ENCODE data around the gene NUF2.
"Not testable (repeated sequence)": the region's sequence is repeated elsewhere in the genome, so short reads cannot be mapped to it uniquely, and the experiment has no call there.

Gene NUF2

DNA sequence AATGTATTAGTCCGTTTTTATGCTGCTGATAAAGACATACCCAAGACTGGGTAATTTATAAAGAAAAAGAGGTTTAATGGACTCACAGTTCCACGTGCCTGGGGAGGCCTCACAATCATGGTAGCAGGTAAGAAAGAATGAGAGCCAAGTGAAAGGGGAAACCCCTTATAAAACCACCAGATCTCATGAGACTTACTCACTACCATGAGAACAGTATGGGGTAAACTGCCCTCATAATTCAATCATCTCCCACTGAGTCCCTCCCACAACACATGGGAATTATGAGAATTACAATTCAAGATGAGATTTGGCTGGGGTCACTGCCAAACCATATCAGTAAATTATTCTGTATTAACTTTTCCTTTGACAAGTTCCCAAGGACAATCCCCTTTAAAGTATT is 36.9 kb upstream of the NUF2 start:
- WGBS, 2 donors (ENCODE audit: extremely low coverage in 2 of 2, insufficient read length in 2 of 2, insufficient replicate concordance in 1 of 2) = no CpG with 5 or more reads among the region's 2 CpGs
- not testable (repeated sequence) for H3K36me3 ChIP-seq (replicated peaks in 1 of 2; ENCODE audit: control insufficient read depth in 2 of 2, insufficient read depth in 2 of 2, low read length in 2 of 2); H3K4ac ChIP-seq (ENCODE audit: low read length); H2BK12ac ChIP-seq (ENCODE audit: low read length); H3K9me3 ChIP-seq (replicated peaks in 1 of 2; ENCODE audit: control insufficient read depth in 2 of 2, insufficient read depth in 1 of 2, low read depth in 1 of 2, low read length in 2 of 2); H2AFZ ChIP-seq (ENCODE audit: low read length); H2BK120ac ChIP-seq (ENCODE audit: low read depth, low read length); H2BK5ac ChIP-seq (ENCODE audit: low read length); H2BK15ac ChIP-seq (ENCODE audit: low read length); H3K79me1 ChIP-seq (ENCODE audit: low read depth, low read length); H3K4me2 ChIP-seq (ENCODE audit: insufficient read depth, low read length, poor library complexity, severe bottlenecking); H3K14ac ChIP-seq (ENCODE audit: low read length); H3K23ac ChIP-seq (ENCODE audit: low read depth, low read length, poor library complexity); H3K27ac ChIP-seq (replicated peaks; ENCODE audit: low read length); H3K27me3 ChIP-seq (ENCODE audit: control insufficient read depth in 3 of 3, insufficient read depth in 3 of 3, low read depth in 1 of 3, low read length in 3 of 3); H3K4me3 ChIP-seq (ENCODE audit: low read length in 2 of 2); H3K9ac ChIP-seq (ENCODE audit: low read depth, low read length, poor library complexity); H4K8ac ChIP-seq (ENCODE audit: low read depth, low read length); H3K18ac ChIP-seq (ENCODE audit: low read length); DNase-seq (ENCODE audit: low spot score); H2AK5ac ChIP-seq (ENCODE audit: low read depth, low read length); H3K4me1 ChIP-seq (ENCODE audit: control insufficient read depth in 2 of 2, insufficient read depth in 1 of 2, low read depth in 1 of 2, low read length in 2 of 2); H4K91ac ChIP-seq (ENCODE audit: low read depth, low read length, poor library complexity)

DNA sequence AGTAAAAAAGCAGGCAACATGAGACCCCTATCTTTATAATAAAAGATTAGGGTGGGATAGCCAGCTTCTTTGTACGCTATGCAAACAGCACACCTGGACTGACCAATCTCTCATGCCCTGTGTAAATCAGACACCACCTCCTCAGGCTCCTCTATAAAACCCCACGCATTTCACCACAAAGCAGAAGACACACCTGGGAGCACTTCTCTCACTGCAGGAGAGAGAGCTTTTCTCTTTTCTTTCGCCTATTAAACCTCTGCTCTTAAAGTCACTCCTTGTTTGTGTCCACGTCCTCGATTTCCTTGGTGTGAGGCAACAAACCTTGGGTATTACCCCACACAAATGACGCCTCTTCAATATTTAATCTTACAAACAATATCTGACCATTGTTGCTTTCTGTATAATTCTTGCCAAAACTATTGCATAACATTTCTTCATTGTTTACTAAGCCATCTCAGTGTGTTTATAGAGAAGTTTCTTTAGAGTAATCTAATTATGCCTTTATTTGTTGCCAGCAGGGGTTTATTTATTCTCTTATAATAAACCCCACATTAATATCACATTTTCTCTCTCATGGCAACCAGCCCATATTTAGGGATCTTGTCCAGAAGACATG is 31.6 kb upstream of the NUF2 start:
- Histone ChIP-seq H2BK15ac (ENCODE audit: low read length) (no peak overlapping the region), H3K9me3 (replicated peaks in 1 of 2; ENCODE audit: control insufficient read depth in 2 of 2, insufficient read depth in 1 of 2, low read depth in 1 of 2, low read length in 2 of 2) (no peaks in the 10 kb centered on the region), H3K27ac (replicated peaks; ENCODE audit: low read length) (no peak overlapping the region), H3K4me1 (ENCODE audit: control insufficient read depth in 2 of 2, insufficient read depth in 1 of 2, low read depth in 1 of 2, low read length in 2 of 2) (no peaks in the 10 kb centered on the region), H4K8ac (ENCODE audit: low read depth, low read length) (no peak overlapping the region), H3K18ac (ENCODE audit: low read length) (no peak overlapping the region), H3K36me3 (replicated peaks in 1 of 2; ENCODE audit: control insufficient read depth in 2 of 2, insufficient read depth in 2 of 2, low read length in 2 of 2) (no peaks in the 10 kb centered on the region), H3K4me3 (ENCODE audit: low read length in 2 of 2) (no peak overlapping the region), H3K4me2 (ENCODE audit: insufficient read depth, low read length, poor library complexity, severe bottlenecking) (no peak overlapping the region), H3K23ac (ENCODE audit: low read depth, low read length, poor library complexity) (no peak overlapping the region), H2BK120ac (ENCODE audit: low read depth, low read length) (no peak overlapping the region), H3K9ac (ENCODE audit: low read depth, low read length, poor library complexity) (no peak overlapping the region), H2AK5ac (ENCODE audit: low read depth, low read length) (no peak overlapping the region), H2AFZ (ENCODE audit: low read length) (no peak overlapping the region), H3K79me1 (ENCODE audit: low read depth, low read length) (no peaks in the 10 kb centered on the region), H3K4ac (ENCODE audit: low read length) (no peak overlapping the region), H2BK5ac (ENCODE audit: low read length) (no peak overlapping the region), H3K14ac (ENCODE audit: low read length) (no peak overlapping the region), H2BK12ac (ENCODE audit: low read length) (no peak overlapping the region), H4K91ac (ENCODE audit: low read depth, low read length, poor library complexity) (no peak overlapping the region), H3K27me3 (ENCODE audit: control insufficient read depth in 3 of 3, insufficient read depth in 3 of 3, low read depth in 1 of 3, low read length in 3 of 3) (no peaks in the 10 kb centered on the region)
- no peak for DNase-seq (ENCODE audit: low spot score)
- no CpG with 5 or more reads among the region's 6 CpGs for WGBS, 2 donors (ENCODE audit: extremely low coverage in 2 of 2, insufficient read length in 2 of 2, insufficient replicate concordance in 1 of 2)

DNA sequence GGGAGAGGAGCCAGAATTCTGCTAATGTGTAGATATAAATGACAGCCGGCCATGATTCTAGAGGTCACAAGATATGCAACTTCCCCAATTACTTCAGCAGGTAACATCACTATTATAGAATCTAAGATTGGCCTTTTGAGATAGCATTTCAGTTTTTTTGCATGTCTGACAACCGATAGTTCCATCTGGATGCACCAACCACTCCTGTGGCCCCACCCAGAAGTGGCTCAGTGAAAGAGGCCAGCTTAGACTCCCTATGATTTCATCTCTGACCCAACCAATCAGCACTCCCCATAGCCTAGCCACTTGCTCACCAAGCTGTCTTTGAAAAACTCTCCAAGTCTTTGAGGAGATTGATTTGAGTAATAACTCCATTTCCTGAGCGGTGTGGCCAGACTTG is 30.3 kb upstream of the NUF2 start:
- no peaks in the 10 kb centered on the region for H3K9me3 ChIP-seq (replicated peaks in 1 of 2; ENCODE audit: control insufficient read depth in 2 of 2, insufficient read depth in 1 of 2, low read depth in 1 of 2, low read length in 2 of 2)
- H3K27ac ChIP-seq (replicated peaks; ENCODE audit: low read length) = no peak overlapping the region
- H3K4me3 ChIP-seq (ENCODE audit: low read length in 2 of 2) = no peak overlapping the region
- H3K4ac ChIP-seq (ENCODE audit: low read length) = no peak overlapping the region
- no peak overlapping the region for H3K18ac ChIP-seq (ENCODE audit: low read length)
- no peak overlapping the region for H2AFZ ChIP-seq (ENCODE audit: low read length)
- H3K4me2 ChIP-seq (ENCODE audit: insufficient read depth, low read length, poor library complexity, severe bottlenecking) = no peak overlapping the region
- no peak overlapping the region for H3K14ac ChIP-seq (ENCODE audit: low read length)
- WGBS, 2 donors (ENCODE audit: extremely low coverage in 2 of 2, insufficient read length in 2 of 2, insufficient replicate concordance in 1 of 2) = no CpG with 5 or more reads among the region's 3 CpGs
- DNase-seq (ENCODE audit: low spot score) = no peak
- H4K8ac ChIP-seq (ENCODE audit: low read depth, low read length) = no peak overlapping the region
- no peak overlapping the region for H2AK5ac ChIP-seq (ENCODE audit: low read depth, low read length)
- no peak overlapping the region for H3K23ac ChIP-seq (ENCODE audit: low read depth, low read length, poor library complexity)
- H3K79me1 ChIP-seq (ENCODE audit: low read depth, low read length) = no peaks in the 10 kb centered on the region
- H2BK5ac ChIP-seq (ENCODE audit: low read length) = no peak overlapping the region
- H2BK15ac ChIP-seq (ENCODE audit: low read length) = no peak overlapping the region
- no peak overlapping the region for H4K91ac ChIP-seq (ENCODE audit: low read depth, low read length, poor library complexity)
- H3K9ac ChIP-seq (ENCODE audit: low read depth, low read length, poor library complexity) = no peak overlapping the region
- no peaks in the 10 kb centered on the region for H3K27me3 ChIP-seq (ENCODE audit: control insufficient read depth in 3 of 3, insufficient read depth in 3 of 3, low read depth in 1 of 3, low read length in 3 of 3)
- H3K4me1 ChIP-seq (ENCODE audit: control insufficient read depth in 2 of 2, insufficient read depth in 1 of 2, low read depth in 1 of 2, low read length in 2 of 2) = no peaks in the 10 kb centered on the region
- H2BK12ac ChIP-seq (ENCODE audit: low read length) = no peak overlapping the region
- H2BK120ac ChIP-seq (ENCODE audit: low read depth, low read length) = no peak overlapping the region
- H3K36me3 ChIP-seq (replicated peaks in 1 of 2; ENCODE audit: control insufficient read depth in 2 of 2, insufficient read depth in 2 of 2, low read length in 2 of 2) = no peaks in the 10 kb centered on the region

DNA sequence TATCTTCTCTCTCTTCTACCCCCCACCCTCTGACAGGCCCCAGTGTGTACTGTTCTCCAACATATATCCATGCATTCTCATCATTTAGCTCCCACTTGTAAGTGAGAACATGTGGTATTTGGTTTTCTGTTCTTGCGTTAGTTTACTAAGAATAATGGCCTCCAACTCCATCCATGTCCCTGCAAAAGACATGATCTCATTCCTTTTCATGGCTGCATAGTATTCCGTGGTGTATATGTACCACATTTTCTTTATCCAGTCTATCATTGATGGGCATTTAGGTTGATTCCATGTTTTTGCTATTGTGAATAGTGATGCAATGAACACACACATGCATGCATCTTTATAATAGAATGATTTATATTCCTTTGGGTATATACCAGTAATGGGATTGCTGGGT is 29.6 kb upstream of the NUF2 start:
- not testable (repeated sequence) for DNase-seq (ENCODE audit: low spot score); H3K4me1 ChIP-seq (ENCODE audit: control insufficient read depth in 2 of 2, insufficient read depth in 1 of 2, low read depth in 1 of 2, low read length in 2 of 2); H2BK5ac ChIP-seq (ENCODE audit: low read length); H2AFZ ChIP-seq (ENCODE audit: low read length); H3K79me1 ChIP-seq (ENCODE audit: low read depth, low read length); H2AK5ac ChIP-seq (ENCODE audit: low read depth, low read length); H3K4ac ChIP-seq (ENCODE audit: low read length); H2BK15ac ChIP-seq (ENCODE audit: low read length); H2BK120ac ChIP-seq (ENCODE audit: low read depth, low read length); H3K23ac ChIP-seq (ENCODE audit: low read depth, low read length, poor library complexity); H3K9ac ChIP-seq (ENCODE audit: low read depth, low read length, poor library complexity); H3K27ac ChIP-seq (replicated peaks; ENCODE audit: low read length); H2BK12ac ChIP-seq (ENCODE audit: low read length); H3K9me3 ChIP-seq (replicated peaks in 1 of 2; ENCODE audit: control insufficient read depth in 2 of 2, insufficient read depth in 1 of 2, low read depth in 1 of 2, low read length in 2 of 2); H3K14ac ChIP-seq (ENCODE audit: low read length); H3K27me3 ChIP-seq (ENCODE audit: control insufficient read depth in 3 of 3, insufficient read depth in 3 of 3, low read depth in 1 of 3, low read length in 3 of 3); H3K4me2 ChIP-seq (ENCODE audit: insufficient read depth, low read length, poor library complexity, severe bottlenecking); H4K91ac ChIP-seq (ENCODE audit: low read depth, low read length, poor library complexity); H3K18ac ChIP-seq (ENCODE audit: low read length); H4K8ac ChIP-seq (ENCODE audit: low read depth, low read length); H3K36me3 ChIP-seq (replicated peaks in 1 of 2; ENCODE audit: control insufficient read depth in 2 of 2, insufficient read depth in 2 of 2, low read length in 2 of 2); H3K4me3 ChIP-seq (ENCODE audit: low read length in 2 of 2)
- WGBS, 2 donors (ENCODE audit: extremely low coverage in 2 of 2, insufficient read length in 2 of 2, insufficient replicate concordance in 1 of 2) = no CpG with 5 or more reads among the region's 2 CpGs
